ENCODE data around the gene PCSK9. TPM values are rescaled to one million over a fixed set of nuclear protein-coding genes. Genes with fewer than 3 reads are reported as not detected.

PCSK9 gene
- total RNA-seq, 1 donor from 2014 or later, result not detected

- H3K9me3 Mint-ChIP-seq, result no peaks in the 10 kb centered on the region
- no peak overlapping the region for H3K27ac Mint-ChIP-seq
- H3K4me3 Mint-ChIP-seq, result no peak overlapping the region
- H3K4me1 Mint-ChIP-seq (ENCODE audit: low read depth), result peaks cover 11% of the 10 kb centered on the region
- DNase-seq (ENCODE audit: low spot score), result no peak
- H3K27me3 Mint-ChIP-seq (ENCODE audit: insufficient read depth), result no peaks in the 10 kb centered on the region
- intact Hi-C loops (cut with micrococcal nuclease), result no loop called here
- H3K36me3 Mint-ChIP-seq (ENCODE audit: low read depth), result no peaks in the 10 kb centered on the region
These were observed 20.2 kb downstream of the PCSK9 start for GRCh38 chr1:55059302-55060132.

GRCh38 chr1:55060133-55060999 lies 21.0 kb downstream of the PCSK9 start:
- no peaks in the 10 kb centered on the region for H3K27me3 Mint-ChIP-seq (ENCODE audit: insufficient read depth)
- H3K4me1 Mint-ChIP-seq (ENCODE audit: low read depth), result peaks cover 11% of the 10 kb centered on the region
- no peak overlapping the region for H3K27ac Mint-ChIP-seq
- DNase-seq (ENCODE audit: low spot score), result no peak
- intact Hi-C loops (cut with micrococcal nuclease), result no loop called here
- H3K4me3 Mint-ChIP-seq, result no peak overlapping the region
- H3K9me3 Mint-ChIP-seq, result no peaks in the 10 kb centered on the region
- H3K36me3 Mint-ChIP-seq (ENCODE audit: low read depth), result no peaks in the 10 kb centered on the region

- no peak for DNase-seq (ENCODE audit: low spot score)
- Mint-ChIP-seq H3K27ac (no peak overlapping the region), H3K9me3 (no peaks in the 10 kb centered on the region), H3K36me3 (ENCODE audit: low read depth) (no peaks in the 10 kb centered on the region), H3K4me1 (ENCODE audit: low read depth) (peaks cover 11% of the 10 kb centered on the region), H3K4me3 (no peak overlapping the region), H3K27me3 (ENCODE audit: insufficient read depth) (no peaks in the 10 kb centered on the region)
- intact Hi-C loops (cut with micrococcal nuclease), result no loop called here
These were observed 21.8 kb downstream of the PCSK9 start for GRCh38 chr1:55061000-55061705.

- intact Hi-C loops (cut with micrococcal nuclease), result no loop called here
- Mint-ChIP-seq H3K27ac (no peak overlapping the region), H3K4me1 (ENCODE audit: low read depth) (peaks cover 11% of the 10 kb centered on the region)
These were observed 22.5 kb downstream of the PCSK9 start for GRCh38 chr1:55061706-55062321.

GRCh38 chr1:55062801-55063576 lies 23.6 kb downstream of the PCSK9 start:
- Mint-ChIP-seq H3K4me1 (ENCODE audit: low read depth) (peaks cover 11% of the 10 kb centered on the region), H3K4me3 (no peak overlapping the region), H3K9me3 (no peaks in the 10 kb centered on the region), H3K27ac (no peak overlapping the region), H3K36me3 (ENCODE audit: low read depth) (peaks cover 7% of the 10 kb centered on the region), H3K27me3 (ENCODE audit: insufficient read depth) (no peaks in the 10 kb centered on the region)
- DNase-seq (ENCODE audit: low spot score), result no peak
- intact Hi-C loops (cut with micrococcal nuclease), result no loop called here

More at GRCh38 chr1:55061706-55062321, 22.5 kb downstream of the PCSK9 start:
- Mint-ChIP-seq H3K4me3 (no peak overlapping the region), H3K36me3 (ENCODE audit: low read depth) (peaks cover under 1% of the 10 kb centered on the region), H3K27me3 (ENCODE audit: insufficient read depth) (no peaks in the 10 kb centered on the region), H3K9me3 (no peaks in the 10 kb centered on the region)
- no peak for DNase-seq (ENCODE audit: low spot score)

- H3K4me3 Mint-ChIP-seq, result no peak overlapping the region
- no peaks in the 10 kb centered on the region for H3K27me3 Mint-ChIP-seq (ENCODE audit: insufficient read depth)
- DNase-seq (ENCODE audit: low spot score), result no peak
- peaks cover 11% of the 10 kb centered on the region for H3K4me1 Mint-ChIP-seq (ENCODE audit: low read depth)
- H3K27ac Mint-ChIP-seq, result no peak overlapping the region
- H3K36me3 Mint-ChIP-seq (ENCODE audit: low read depth), result peaks cover 8% of the 10 kb centered on the region
- H3K9me3 Mint-ChIP-seq, result no peaks in the 10 kb centered on the region
- intact Hi-C loops (cut with micrococcal nuclease), result no loop called here
These were observed 24.2 kb downstream of the PCSK9 start for GRCh38 chr1:55063577-55063942.

GRCh38 chr1:55064071-55064581 lies 24.8 kb downstream of the PCSK9 start:
- Mint-ChIP-seq H3K36me3 (ENCODE audit: low read depth) (peaks cover 14% of the 10 kb centered on the region), H3K9me3 (no peaks in the 10 kb centered on the region), H3K27me3 (ENCODE audit: insufficient read depth) (no peaks in the 10 kb centered on the region), H3K4me1 (ENCODE audit: low read depth) (peaks cover 11% of the 10 kb centered on the region), H3K4me3 (no peak overlapping the region), H3K27ac (no peak overlapping the region)
- DNase-seq (ENCODE audit: low spot score), result no peak
- intact Hi-C loops (cut with micrococcal nuclease), result no loop called here

GRCh38 chr1:55064861-55065263 lies 25.5 kb downstream of the PCSK9 start:
- no peak overlapping the region for H3K27ac Mint-ChIP-seq
- no peak for DNase-seq (ENCODE audit: low spot score)
- H3K36me3 Mint-ChIP-seq (ENCODE audit: low read depth), result peaks cover 18% of the 10 kb centered on the region
- H3K27me3 Mint-ChIP-seq (ENCODE audit: insufficient read depth), result no peaks in the 10 kb centered on the region
- H3K9me3 Mint-ChIP-seq, result no peaks in the 10 kb centered on the region
- no peak overlapping the region for H3K4me3 Mint-ChIP-seq
- peaks cover 11% of the 10 kb centered on the region for H3K4me1 Mint-ChIP-seq (ENCODE audit: low read depth)
- intact Hi-C loops (cut with micrococcal nuclease), result no loop called here

- no peak overlapping the region for H3K27ac Mint-ChIP-seq
These were observed 26.3 kb downstream of the PCSK9 start for GRCh38 chr1:55065648-55066047.

GRCh38 chr1:55067022-55067778 lies 27.9 kb downstream of the PCSK9 start:
- no peak overlapping the region for H3K27ac Mint-ChIP-seq
- DNase-seq (ENCODE audit: low spot score), result no peak
- no peak overlapping the region for H3K4me3 Mint-ChIP-seq
- peaks cover 33% of the 10 kb centered on the region for H3K36me3 Mint-ChIP-seq (ENCODE audit: low read depth)
- no peaks in the 10 kb centered on the region for H3K9me3 Mint-ChIP-seq
- H3K27me3 Mint-ChIP-seq (ENCODE audit: insufficient read depth), result no peaks in the 10 kb centered on the region
- H3K4me1 Mint-ChIP-seq (ENCODE audit: low read depth), result peaks cover 6% of the 10 kb centered on the region
- intact Hi-C loops (cut with micrococcal nuclease), result no loop called here

More at GRCh38 chr1:55065648-55066047, 26.3 kb downstream of the PCSK9 start:
- peaks cover 26% of the 10 kb centered on the region for H3K36me3 Mint-ChIP-seq (ENCODE audit: low read depth)
- no peaks in the 10 kb centered on the region for H3K9me3 Mint-ChIP-seq
- DNase-seq (ENCODE audit: low spot score), result no peak
- peaks cover 4% of the 10 kb centered on the region for H3K4me1 Mint-ChIP-seq (ENCODE audit: low read depth)
- H3K27me3 Mint-ChIP-seq (ENCODE audit: insufficient read depth), result no peaks in the 10 kb centered on the region
- no peak overlapping the region for H3K4me3 Mint-ChIP-seq
- intact Hi-C loops (cut with micrococcal nuclease), result no loop called here

GRCh38 chr1:55067914-55068313 lies 28.6 kb downstream of the PCSK9 start:
- Mint-ChIP-seq H3K27me3 (ENCODE audit: insufficient read depth) (no peaks in the 10 kb centered on the region), H3K36me3 (ENCODE audit: low read depth) (peaks cover 40% of the 10 kb centered on the region), H3K27ac (no peak overlapping the region), H3K4me3 (no peak overlapping the region), H3K4me1 (ENCODE audit: low read depth) (peaks cover 13% of the 10 kb centered on the region), H3K9me3 (no peaks in the 10 kb centered on the region)
- DNase-seq (ENCODE audit: low spot score), result no peak
- intact Hi-C loops (cut with micrococcal nuclease), result no loop called here

Measured in activated T-helper 1 cell treated with anti-CD3 and anti-CD28 coated beads, Interleukin-12 subunit alpha, Interleukin-12 subunit beta, Interleukin-2, Interleukin-4 antibody, amounts not matched to agents 30 ng/mL and 10 ng/mL and 1 ng/mL, durations not matched to agents 14 hours and 24 hours and 36 hours (primary cell).